OCI-M2 (cell line): ENCODE measurements around the gene CCDC136.

Source experiments
- DNase-seq: peaks from one replicate; lab custom pipeline; 2025; ENCODE audit not compliant: unreplicated experiment; lab: John Stamatoyannopoulos, UW

CCDC136 gene

GRCh38 chr7:128831178-128831993, 39.6 kb downstream of the CCDC136 start:
- DNase-seq, result no peak

DNA sequence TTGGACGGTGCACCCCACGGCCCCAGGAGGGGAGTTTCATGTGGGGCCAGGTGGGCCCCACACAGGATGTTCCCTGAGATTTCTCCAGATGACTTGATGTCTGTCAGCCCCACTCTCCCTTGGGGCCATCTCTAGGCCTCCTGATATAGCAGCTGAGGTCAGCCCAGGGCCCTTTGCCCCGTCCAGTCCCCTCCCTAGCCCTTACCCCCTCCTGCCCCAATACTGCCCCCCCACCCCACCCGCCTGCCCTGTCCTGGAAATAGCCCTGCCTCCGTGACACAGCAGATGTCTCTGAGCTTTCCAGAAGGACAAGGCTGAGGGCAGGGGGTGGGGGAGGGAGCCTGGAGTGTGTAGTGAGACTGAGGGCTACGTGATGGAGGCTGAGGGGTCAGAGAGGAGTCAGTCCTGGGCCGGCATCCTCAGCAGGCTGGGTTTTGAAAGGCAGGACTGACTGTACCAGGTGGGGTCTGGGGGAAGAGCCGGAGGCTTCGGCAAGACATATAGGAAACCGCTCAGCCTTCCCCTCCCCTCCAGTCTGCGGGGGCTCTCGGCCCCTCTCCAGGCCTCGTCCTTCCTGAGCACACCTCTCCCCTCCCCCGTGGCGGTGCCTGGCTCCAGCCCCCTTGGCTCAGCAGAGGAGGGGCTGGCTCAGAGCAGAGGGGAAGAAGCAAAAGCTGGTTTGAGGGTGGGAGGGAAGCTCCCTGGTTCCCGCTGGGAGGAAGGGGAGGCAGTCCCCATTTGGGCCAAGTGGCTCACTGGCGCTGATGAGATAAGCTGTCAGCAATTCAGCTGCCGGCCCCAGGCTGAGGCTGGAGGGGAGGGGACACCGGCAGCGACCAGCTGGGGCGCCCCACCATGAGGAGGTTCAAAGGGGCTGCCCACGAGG, 40.5 kb downstream of the CCDC136 start:
- DNase-seq, result peak; percentile 76

- no peak for DNase-seq
Measured at GRCh38 chr7:128832880-128833147, 41.0 kb downstream of the CCDC136 start.

DNA sequence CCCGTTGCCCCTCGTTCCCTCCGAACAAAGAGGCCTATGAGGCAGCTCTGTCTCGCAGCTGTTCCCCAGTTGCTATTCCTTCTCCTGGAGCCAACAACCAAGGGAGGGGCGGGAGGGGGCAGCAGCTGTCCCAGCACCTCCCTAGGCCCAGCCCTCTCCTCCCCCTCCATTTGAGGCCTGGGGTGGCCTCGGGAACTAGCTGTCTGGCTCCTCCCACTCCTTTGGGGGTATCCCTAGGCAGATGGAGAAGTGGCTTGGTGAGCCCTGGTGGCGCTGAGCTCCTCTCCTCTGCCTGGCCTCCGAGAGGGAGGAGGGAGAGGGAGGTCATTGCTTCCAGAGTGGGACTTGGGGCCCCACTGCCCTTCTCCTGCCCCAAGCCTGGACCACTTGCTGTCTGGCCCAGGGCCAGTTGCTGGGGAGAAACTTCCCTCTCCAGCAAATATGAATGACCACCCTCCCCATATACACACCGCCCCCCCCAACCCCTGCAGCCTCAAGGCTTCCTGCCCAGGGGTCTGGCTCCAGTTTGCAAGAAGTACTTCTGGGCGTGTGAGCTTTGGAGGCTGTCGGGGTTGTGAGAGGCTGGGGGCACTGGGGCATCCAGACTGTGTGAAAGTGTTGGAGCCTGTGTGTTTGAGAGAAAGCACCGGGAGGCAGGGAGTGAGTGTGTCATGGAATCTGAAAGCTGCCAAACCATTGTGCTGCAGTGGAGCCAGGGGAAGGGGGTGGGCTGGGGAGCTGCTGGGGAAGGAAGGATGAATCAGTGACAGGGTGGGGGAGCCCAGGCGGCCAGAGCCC, 41.6 kb downstream of the CCDC136 start:
- DNase-seq, result no peak

GRCh38 chr7:128833946-128834325, 42.2 kb downstream of the CCDC136 start:
- no peak for DNase-seq

GRCh38 chr7:128835231-128835751, 43.5 kb downstream of the CCDC136 start:
- DNase-seq, result no peak

DNA sequence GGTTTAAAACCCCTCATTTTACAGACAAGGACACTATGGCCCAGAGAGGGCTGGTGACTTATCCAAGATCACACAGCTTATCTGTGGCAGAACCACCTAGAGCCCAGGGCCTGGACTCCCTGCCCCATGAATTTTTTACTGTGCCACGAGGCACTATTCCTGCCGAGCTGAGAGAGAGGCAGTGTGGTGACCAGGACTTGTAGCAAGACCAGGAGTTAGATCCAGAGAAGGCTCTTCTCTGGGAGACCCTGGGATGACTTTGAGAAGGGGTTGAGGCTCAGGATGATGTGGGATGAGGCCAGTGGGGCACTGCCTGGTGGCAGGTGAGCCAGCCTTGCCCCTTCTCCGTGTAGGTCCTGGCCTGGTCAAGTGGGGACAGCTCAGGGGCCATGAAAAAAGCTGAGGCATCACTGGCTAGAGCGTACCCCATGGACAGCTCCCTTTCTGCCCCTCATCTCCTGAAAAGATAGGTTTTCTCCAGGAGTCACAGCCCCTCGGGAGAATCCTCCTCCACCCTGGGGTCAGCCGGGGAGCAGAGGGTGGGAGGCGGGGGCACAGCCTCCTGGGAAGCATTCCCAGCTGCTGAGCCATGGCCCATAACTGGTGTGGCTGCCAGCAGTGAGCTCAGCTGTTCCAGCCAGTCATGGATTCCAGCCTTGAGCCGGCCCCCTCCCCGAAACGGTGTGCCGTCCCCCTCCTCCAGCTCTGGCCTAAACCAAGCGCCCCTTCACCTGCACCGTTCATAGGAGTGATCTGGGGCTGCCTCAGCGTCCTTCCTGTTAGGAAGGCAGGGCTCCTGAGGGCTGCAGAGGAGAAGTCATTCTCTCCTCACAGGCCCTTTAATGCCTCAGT, 44.2 kb downstream of the CCDC136 start:
- no peak for DNase-seq

- DNase-seq, result no peak
Measured at GRCh38 chr7:128836729-128837348, 45.1 kb downstream of the CCDC136 start.

GRCh38 chr7:128837521-128837921, 45.8 kb downstream of the CCDC136 start:
- DNase-seq, result no peak

- no peak for DNase-seq
Measured at GRCh38 chr7:128838109-128838779, 46.5 kb downstream of the CCDC136 start.

- DNase-seq, result no peak
Measured at GRCh38 chr7:128838981-128839731, 47.4 kb downstream of the CCDC136 start.

DNA sequence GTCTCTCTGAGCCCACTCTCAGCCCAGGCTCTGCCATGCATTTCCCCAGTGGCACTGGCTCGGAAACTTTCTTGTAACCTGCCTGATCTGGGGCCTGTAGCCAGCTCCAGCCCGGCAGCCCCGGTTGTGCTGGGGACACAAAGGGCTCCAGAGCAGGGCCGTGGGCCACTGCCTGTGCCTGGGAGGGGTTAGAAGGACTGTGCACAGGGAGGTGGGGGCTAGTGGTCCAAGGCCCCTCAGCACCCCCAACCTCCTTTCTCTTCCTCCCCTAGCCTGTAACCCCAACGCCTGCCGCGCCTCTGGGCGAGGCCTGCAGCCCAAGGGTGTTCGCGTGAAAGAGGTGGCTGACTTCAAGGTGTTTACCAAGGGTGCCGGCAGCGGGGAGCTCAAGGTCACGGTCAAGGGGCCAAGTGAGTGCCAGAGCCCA, 48.0 kb downstream of the CCDC136 start:
- no peak for DNase-seq

- no peak for DNase-seq
Measured at GRCh38 chr7:128840326-128841170, 48.8 kb downstream of the CCDC136 start.

GRCh38 chr7:128841171-128841690, 49.5 kb downstream of the CCDC136 start:
- DNase-seq, result no peak

DNA sequence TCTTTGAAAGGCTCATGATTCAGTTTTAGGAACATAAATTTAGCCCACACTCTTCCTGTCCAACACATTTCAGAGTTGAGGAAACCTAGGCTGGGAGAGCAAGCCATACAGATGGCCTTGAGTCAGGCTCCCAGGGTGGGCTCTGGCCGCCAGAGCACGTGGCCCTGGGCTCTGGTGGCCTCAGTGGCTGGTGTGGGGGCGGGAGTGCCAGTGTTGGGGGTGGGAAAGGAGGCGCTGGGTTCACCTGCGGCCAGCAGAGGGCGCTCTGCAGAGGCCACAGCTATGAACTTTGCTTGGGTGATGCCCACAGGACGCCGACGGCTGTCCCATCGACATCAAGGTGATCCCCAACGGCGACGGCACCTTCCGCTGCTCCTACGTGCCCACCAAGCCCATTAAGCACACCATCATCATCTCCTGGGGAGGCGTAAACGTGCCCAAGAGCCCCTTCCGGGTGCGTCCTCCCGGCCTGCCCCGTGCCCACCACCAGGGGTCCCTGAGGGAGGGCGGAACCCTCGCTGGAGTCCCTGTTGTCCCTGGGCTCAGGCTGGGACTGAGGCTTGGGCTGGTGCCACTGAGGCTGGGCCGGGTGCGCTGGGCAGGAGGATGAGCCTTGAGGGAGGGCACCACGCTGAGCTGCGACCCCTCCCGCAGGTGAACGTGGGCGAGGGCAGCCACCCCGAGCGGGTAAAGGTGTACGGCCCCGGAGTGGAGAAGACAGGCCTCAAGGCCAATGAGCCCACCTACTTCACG, 50.3 kb downstream of the CCDC136 start:
- DNase-seq, result no peak

GRCh38 chr7:128842674-128843641, 51.2 kb downstream of the CCDC136 start:
- no peak for DNase-seq
